K562 (cell line): Measurements from ENCODE around the gene MADD. TPM values are rescaled to one million over a fixed set of nuclear protein-coding genes. Genes with fewer than 3 reads are reported as not detected.

Source experiments
- CEBPG ChIP-seq, 3 experiments: fragments of 200-800 bp in 1 of 3; sonication (Bioruptor generic) in 1 of 3; sonication (generic) in 1 of 3; formaldehyde crosslinking in 1 of 3; IDR thresholded peaks in 2 of 3; conservative IDR thresholded peaks in 1 of 3; 2 replicates each; pipeline versions ENCODE4 v1.6.1 to v1.8.0; 2016 to 2022; ENCODE audit warnings: missing compliant biosample characterization in 2 of 3, missing genetic modification characterization in 2 of 3, mild to moderate bottlenecking in 1 of 3, missing genetic modification reagents in 1 of 3
- GABPA ChIP-seq: fragments of 200-800 bp; sonication (Bioruptor generic); conservative IDR thresholded peaks from 2 replicates; pipeline ENCODE4 v1.6.1; 2016; ENCODE audit warnings: low read depth, missing genetic modification characterization, missing compliant biosample characterization
- HDGF ChIP-seq: fragments of 450-650 bp; IDR thresholded peaks from 2 replicates; pipeline ENCODE4 v1.6.1; 2016
- KDM2B ChIP-seq: fragments of 250-450 bp; sonication (Bioruptor Pico); IDR thresholded peaks from 2 replicates; pipeline ENCODE4 v1.8.0; 2021; ENCODE audit warnings: mild to moderate bottlenecking, moderate library complexity
- MCM7 ChIP-seq, 2 experiments: fragments of 450-650 bp; IDR thresholded peaks; 2 replicates each; pipeline ENCODE4 v1.6.1; 2016 to 2018
- MTF1 ChIP-seq: fragments of 250-450 bp; sonication (Bioruptor Pico); IDR thresholded peaks from 2 replicates; pipeline ENCODE4 v1.9.0; 2021; ENCODE audit warnings: moderate library complexity, mild to moderate bottlenecking, inconsistent platforms, borderline replicate concordance
- NFIC ChIP-seq: fragments of 450-650 bp; IDR thresholded peaks from 2 replicates; pipeline ENCODE4 v1.6.1; 2017; ENCODE audit warnings: mild to moderate bottlenecking, inconsistent platforms
- PHF20 ChIP-seq: fragments of 450-650 bp; IDR thresholded peaks from 2 replicates; pipeline ENCODE4 v1.6.1; 2018; ENCODE audit not compliant: partially characterized antibody
- POLR2AphosphoS2 ChIP-seq: IDR thresholded peaks from 2 replicates; pipeline ENCODE4 v1.6.1; 2012; ENCODE audit warnings: low read length, improper control_type of control experiment
- RBM34 ChIP-seq: fragments of 200-400 bp; formaldehyde crosslinking; IDR thresholded peaks from 2 replicates; pipeline ENCODE4 v1.6.1; 2018; ENCODE audit warnings: low read length, borderline replicate concordance; ENCODE audit not compliant: insufficient read depth
- SETDB1 ChIP-seq: IDR thresholded peaks from one replicate; pipeline ENCODE4 v1.6.1; 2012; ENCODE audit warnings: low read length, control low read depth, inconsistent platforms
- SUPT5H ChIP-seq: fragments of 450-650 bp; IDR thresholded peaks from 2 replicates; pipeline ENCODE4 v1.6.1; 2016
- TGIF2 ChIP-seq: sonication (generic); formaldehyde crosslinking; IDR thresholded peaks from 2 replicates; pipeline ENCODE4 v1.8.1; 2022; ENCODE audit warnings: mild to moderate bottlenecking, missing genetic modification reagents, moderate library complexity
- ZNF3 ChIP-seq: fragments of 250-450 bp; sonication (Bioruptor Pico); IDR thresholded peaks from 2 replicates; pipeline ENCODE4 v1.5.0; 2021; ENCODE audit warnings: mild to moderate bottlenecking, moderate library complexity
- polyA plus RNA-seq, 8 experiments: library from polyadenylated mRNA; depleted of rRNA in 4 of 8; stranded (reverse) in 5 of 8; unstranded in 3 of 8; fragments of >200 nt; fragmentation: Nextera tagmentation in 2 of 8; fragmentation: Illumina TruSeq in 1 of 8; extraction: Ambion mirVana in 2 of 8; extraction: Trizol in 1 of 8; gene quantifications; 2 replicates each; pipeline versions ENCODE4 v1.2.1 to v1.2.3, GENCODE V29; 2011 to 2014; ENCODE audit warnings: inconsistent platforms in 1 of 8, missing spikeins in 1 of 8
- total RNA-seq, 7 experiments: library from RNA; depleted of rRNA in 6 of 7; stranded (reverse); fragments of >200 nt in 6 of 7; fragmentation: Illumina TruSeq in 2 of 7; extraction: Trizol in 2 of 7; gene quantifications; 2 replicates each; pipeline versions ENCODE4 v1.2.1 to v1.2.3, GENCODE V29; 2011 to 2021; ENCODE audit warnings: low replicate concordance in 1 of 7
- TF ChIP-seq, protein P1 (sequence below): fragments of 150-350 bp; conservative IDR thresholded peaks from 2 replicates; pipeline ENCODE4 v1.6.1; 2014; ENCODE audit warnings: low read length
- TF ChIP-seq, protein P2 (sequence below): fragments of 250-450 bp; sonication (Bioruptor Pico); IDR thresholded peaks from 2 replicates; pipeline ENCODE4 v1.4.0; 2020; ENCODE audit warnings: mild to moderate bottlenecking, moderate library complexity
- TF ChIP-seq, protein P3 (sequence below): IDR thresholded peaks from 2 replicates; pipeline ENCODE4 v1.6.1; 2014; ENCODE audit warnings: antibody characterized with exemption
- TF ChIP-seq, protein P4 (sequence below): fragments of 250-450 bp; sonication (Bioruptor Pico); IDR thresholded peaks from 2 replicates; pipeline ENCODE4 v1.9.0; 2021; ENCODE audit warnings: mild to moderate bottlenecking, inconsistent platforms

Gene MADD
- total and polyA plus RNA-seq, 9 of the 15 experiments (the other 6 are each of a cell fraction or from before 2014, with no cell fraction given): 0.68 to 57.6 (median 33.6) TPM

DNA sequence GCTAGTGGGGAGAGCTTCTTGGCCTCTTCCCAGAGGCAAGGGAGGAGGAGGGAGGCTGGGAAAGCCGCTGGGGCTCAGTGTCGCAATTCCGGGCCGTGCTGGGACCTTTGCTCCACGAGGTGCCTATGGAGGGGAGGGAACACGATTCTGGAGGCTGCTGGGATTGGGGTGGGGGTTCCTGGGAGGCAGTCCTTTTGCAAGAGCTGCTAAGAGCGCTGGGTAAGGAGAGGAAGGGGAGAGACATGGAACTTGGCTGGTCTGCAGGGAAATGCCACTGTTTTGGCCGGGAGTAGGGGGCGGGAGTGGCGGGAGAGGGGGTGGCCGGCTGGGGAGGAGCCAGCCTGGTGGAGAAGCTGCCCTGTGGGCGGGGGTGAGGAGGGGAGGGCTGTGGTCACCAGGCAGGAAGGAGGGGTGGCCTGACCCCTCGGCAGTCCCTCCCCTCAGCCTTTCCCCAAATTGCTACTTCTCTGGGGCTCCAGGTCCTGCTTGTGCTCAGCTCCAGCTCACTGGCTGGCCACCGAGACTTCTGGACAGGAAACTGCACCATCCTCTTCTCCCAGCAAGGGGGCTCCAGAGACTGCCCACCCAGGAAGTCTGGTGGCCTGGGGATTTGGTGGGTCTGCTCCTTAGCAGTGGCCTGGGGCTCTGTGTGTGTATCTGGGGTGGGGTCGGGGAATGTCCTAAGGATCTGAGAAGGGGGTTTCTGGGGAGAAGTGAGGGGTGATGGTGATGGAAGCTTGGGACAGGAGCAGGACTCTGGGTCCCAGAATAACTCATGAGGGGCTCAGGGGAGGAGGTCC lies 12.2 kb upstream of the MADD start, which contains the start of gene NR1H3 (continued):
- TF ChIP-seq, protein P1, sequence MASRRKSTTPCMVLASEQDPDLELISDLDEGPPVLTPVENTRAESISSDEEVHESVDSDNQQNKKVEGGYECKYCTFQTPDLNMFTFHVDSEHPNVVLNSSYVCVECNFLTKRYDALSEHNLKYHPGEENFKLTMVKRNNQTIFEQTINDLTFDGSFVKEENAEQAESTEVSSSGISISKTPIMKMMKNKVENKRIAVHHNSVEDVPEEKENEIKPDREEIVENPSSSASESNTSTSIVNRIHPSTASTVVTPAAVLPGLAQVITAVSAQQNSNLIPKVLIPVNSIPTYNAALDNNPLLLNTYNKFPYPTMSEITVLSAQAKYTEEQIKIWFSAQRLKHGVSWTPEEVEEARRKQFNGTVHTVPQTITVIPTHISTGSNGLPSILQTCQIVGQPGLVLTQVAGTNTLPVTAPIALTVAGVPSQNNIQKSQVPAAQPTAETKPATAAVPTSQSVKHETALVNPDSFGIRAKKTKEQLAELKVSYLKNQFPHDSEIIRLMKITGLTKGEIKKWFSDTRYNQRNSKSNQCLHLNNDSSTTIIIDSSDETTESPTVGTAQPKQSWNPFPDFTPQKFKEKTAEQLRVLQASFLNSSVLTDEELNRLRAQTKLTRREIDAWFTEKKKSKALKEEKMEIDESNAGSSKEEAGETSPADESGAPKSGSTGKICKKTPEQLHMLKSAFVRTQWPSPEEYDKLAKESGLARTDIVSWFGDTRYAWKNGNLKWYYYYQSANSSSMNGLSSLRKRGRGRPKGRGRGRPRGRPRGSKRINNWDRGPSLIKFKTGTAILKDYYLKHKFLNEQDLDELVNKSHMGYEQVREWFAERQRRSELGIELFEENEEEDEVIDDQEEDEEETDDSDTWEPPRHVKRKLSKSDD: no peak
- TF ChIP-seq, protein P2, sequence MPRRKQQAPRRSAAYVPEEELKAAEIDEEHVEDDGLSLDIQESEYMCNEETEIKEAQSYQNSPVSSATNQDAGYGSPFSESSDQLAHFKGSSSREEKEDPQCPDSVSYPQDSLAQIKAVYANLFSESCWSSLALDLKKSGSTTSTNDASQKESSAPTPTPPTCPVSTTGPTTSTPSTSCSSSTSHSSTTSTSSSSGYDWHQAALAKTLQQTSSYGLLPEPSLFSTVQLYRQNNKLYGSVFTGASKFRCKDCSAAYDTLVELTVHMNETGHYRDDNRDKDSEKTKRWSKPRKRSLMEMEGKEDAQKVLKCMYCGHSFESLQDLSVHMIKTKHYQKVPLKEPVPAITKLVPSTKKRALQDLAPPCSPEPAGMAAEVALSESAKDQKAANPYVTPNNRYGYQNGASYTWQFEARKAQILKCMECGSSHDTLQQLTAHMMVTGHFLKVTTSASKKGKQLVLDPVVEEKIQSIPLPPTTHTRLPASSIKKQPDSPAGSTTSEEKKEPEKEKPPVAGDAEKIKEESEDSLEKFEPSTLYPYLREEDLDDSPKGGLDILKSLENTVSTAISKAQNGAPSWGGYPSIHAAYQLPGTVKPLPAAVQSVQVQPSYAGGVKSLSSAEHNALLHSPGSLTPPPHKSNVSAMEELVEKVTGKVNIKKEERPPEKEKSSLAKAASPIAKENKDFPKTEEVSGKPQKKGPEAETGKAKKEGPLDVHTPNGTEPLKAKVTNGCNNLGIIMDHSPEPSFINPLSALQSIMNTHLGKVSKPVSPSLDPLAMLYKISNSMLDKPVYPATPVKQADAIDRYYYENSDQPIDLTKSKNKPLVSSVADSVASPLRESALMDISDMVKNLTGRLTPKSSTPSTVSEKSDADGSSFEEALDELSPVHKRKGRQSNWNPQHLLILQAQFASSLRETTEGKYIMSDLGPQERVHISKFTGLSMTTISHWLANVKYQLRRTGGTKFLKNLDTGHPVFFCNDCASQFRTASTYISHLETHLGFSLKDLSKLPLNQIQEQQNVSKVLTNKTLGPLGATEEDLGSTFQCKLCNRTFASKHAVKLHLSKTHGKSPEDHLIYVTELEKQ (CRISPR knock-in tag): no peak
- no peak for TF ChIP-seq ZNF3 (CRISPR knock-in tag)
- peak; percentile 29; the same call in 1 of the 2 replicates for TF ChIP-seq SUPT5H
- 0 out of 2 replicates have a peak, but pooled peaks have one; percentile 22 for TF ChIP-seq GABPA
- TF ChIP-seq PHF20: no peak
- TF ChIP-seq, protein P3, sequence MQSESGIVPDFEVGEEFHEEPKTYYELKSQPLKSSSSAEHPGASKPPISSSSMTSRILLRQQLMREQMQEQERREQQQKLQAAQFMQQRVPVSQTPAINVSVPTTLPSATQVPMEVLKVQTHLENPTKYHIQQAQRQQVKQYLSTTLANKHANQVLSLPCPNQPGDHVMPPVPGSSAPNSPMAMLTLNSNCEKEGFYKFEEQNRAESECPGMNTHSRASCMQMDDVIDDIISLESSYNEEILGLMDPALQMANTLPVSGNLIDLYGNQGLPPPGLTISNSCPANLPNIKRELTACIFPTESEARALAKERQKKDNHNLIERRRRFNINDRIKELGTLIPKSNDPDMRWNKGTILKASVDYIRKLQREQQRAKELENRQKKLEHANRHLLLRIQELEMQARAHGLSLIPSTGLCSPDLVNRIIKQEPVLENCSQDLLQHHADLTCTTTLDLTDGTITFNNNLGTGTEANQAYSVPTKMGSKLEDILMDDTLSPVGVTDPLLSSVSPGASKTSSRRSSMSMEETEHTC: no peak
- no peak for TF ChIP-seq HDGF
- TF ChIP-seq, protein P4, sequence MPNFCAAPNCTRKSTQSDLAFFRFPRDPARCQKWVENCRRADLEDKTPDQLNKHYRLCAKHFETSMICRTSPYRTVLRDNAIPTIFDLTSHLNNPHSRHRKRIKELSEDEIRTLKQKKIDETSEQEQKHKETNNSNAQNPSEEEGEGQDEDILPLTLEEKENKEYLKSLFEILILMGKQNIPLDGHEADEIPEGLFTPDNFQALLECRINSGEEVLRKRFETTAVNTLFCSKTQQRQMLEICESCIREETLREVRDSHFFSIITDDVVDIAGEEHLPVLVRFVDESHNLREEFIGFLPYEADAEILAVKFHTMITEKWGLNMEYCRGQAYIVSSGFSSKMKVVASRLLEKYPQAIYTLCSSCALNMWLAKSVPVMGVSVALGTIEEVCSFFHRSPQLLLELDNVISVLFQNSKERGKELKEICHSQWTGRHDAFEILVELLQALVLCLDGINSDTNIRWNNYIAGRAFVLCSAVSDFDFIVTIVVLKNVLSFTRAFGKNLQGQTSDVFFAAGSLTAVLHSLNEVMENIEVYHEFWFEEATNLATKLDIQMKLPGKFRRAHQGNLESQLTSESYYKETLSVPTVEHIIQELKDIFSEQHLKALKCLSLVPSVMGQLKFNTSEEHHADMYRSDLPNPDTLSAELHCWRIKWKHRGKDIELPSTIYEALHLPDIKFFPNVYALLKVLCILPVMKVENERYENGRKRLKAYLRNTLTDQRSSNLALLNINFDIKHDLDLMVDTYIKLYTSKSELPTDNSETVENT (CRISPR knock-in tag): no peak
- TF ChIP-seq TGIF2 (CRISPR knock-in tag): no peak
- TF ChIP-seq SETDB1: no peak
- TF ChIP-seq MCM7 (IDR thresholded peaks at IDR 0.05): no peak
- TF ChIP-seq CEBPG (CRISPR knock-in tag; IDR thresholded peaks at IDR 0.05): peak; percentile 68
- peak; percentile 86 to 87 for TF ChIP-seq CEBPG (tag; conservative IDR thresholded peaks at IDR 0.05 in 1 of 2, IDR thresholded peaks at IDR 0.05 in 1 of 2)
- peak; percentile 81 for TF ChIP-seq NFIC
- no peak for TF ChIP-seq KDM2B
- TF ChIP-seq POLR2AphosphoS2: no peak
- TF ChIP-seq MTF1 (CRISPR knock-in tag): no peak
- no peak for TF ChIP-seq RBM34
